SJSA1 (cell line): ENCODE results near the gene EEFSEC. TPM values are rescaled to one million over a fixed set of nuclear protein-coding genes. Genes with fewer than 3 reads are reported as not detected.

Experiments
- DNase-seq, 2 experiments: peaks; one replicate each; pipeline ENCODE4 v3.0.0-alpha.2; 2015 to 2020; ENCODE audit warnings: low spot score in 2 of 2, low read depth in 1 of 2
- H3K27ac ChIP-seq: fragments of 250-450 bp; sonication (Bioruptor Pico); 2 replicates; pipeline ENCODE4 v1.5.1; 2020; ENCODE audit warnings: mild to moderate bottlenecking, moderate library complexity
- H3K27me3 ChIP-seq: fragments of 250-450 bp; sonication (Bioruptor Pico); replicated peaks from 2 replicates; pipeline ENCODE4 v1.5.1; 2020; ENCODE audit warnings: mild to moderate bottlenecking, moderate library complexity
- H3K36me3 ChIP-seq: fragments of 250-450 bp; sonication (Bioruptor Pico); 2 replicates; pipeline ENCODE4 v1.5.1; 2020; ENCODE audit warnings: mild to moderate bottlenecking
- H3K4me1 ChIP-seq: fragments of 250-450 bp; sonication (Bioruptor Pico); replicated peaks from 2 replicates; pipeline ENCODE4 v1.6.1; 2021; ENCODE audit warnings: mild to moderate bottlenecking
- H3K4me3 ChIP-seq: fragments of 250-450 bp; sonication (Bioruptor Pico); 2 replicates; pipeline ENCODE4 v1.5.1; 2020; ENCODE audit warnings: mild to moderate bottlenecking
- H3K9me3 ChIP-seq: fragments of 250-450 bp; sonication (Bioruptor Pico); replicated peaks from 2 replicates; pipeline ENCODE4 v1.5.1; 2020; ENCODE audit warnings: mild to moderate bottlenecking
- total RNA-seq: library from RNA; depleted of rRNA; stranded (reverse); fragments of >200 nt; shearing (Covaris generic); gene quantifications from 2 replicates; pipeline ENCODE4 v1.2.3, GENCODE V29; 2014

EEFSEC gene
- total RNA-seq, 1 experiment from 2014 or later: 5.5 TPM

DNA sequence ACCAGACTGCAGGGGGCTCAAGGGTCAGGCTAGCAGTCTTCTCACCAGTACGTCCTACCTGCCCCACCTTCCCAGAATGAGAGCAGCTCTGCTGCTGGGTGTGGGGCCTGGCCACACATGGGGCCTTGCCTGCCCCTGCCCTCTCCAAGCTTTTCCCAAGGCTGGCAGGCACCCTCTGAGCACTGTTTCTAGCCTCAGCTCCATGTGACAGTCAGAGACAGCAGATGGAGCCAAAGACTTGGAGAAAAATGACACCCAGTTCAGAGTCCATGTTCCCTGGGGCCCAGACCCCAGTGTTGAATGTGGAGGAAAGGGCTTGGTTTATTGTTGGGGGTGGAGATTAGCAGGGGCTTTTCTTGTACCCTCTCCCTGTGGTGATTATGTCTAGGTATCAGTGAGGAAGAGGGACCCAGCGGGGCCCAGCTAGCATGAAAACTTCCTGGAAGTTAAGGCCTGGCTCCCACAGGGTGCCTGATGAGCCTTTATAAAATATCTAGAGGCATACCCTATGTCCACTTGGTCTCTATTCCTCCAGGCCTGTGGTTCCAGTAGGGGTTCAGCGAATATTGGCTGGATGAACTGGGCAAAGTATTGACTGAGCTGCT is 153.8 kb downstream of the EEFSEC start:
- no peak for DNase-seq

DNA sequence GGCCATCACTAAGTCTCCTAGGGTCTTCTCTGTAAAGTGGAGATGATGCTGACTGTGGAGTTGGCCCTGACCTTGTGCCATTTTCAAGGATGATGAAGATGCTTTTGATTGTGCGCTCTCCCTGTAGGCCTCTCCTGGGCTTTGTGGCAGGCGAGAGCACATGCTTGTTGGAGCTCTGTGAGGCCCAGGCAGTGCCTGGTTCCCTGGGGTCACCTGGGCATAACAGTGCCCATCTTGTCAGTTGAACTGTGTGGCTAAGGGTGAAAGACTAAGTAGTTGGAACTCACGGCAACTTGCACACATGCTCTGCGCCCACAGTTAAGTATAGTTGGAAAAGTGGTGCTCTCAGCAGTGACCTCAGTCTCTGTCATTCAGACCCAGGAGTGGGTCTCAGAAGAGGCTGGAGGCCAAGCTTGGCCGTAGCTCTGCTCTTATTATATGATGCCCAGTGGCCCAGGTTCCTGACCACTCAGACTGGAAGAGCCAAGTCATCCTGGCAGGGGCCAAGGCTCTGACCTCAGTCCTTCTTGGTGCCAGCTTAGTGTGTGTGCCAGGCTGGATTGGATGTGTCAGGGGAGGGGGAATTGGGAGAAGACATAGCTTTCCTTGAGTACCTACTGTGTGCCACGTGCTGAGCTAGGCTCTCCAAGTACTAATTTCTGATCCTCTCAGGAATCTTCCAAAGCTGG is 154.6 kb downstream of the EEFSEC start:
- Histone ChIP-seq H3K27me3 (no peaks in the 10 kb centered on the region), H3K4me1 (no peaks in the 10 kb centered on the region), H3K4me3 (no peak overlapping the region), H3K27ac (no peak overlapping the region), H3K9me3 (no peaks in the 10 kb centered on the region), H3K36me3 (no peaks in the 10 kb centered on the region)
- no peak for DNase-seq

More for the DNA sequence above, 153.8 kb downstream of the EEFSEC start:
- Histone ChIP-seq H3K36me3 (no peaks in the 10 kb centered on the region), H3K9me3 (no peaks in the 10 kb centered on the region), H3K4me3 (no peak overlapping the region), H3K27ac (no peak overlapping the region), H3K4me1 (no peaks in the 10 kb centered on the region), H3K27me3 (no peaks in the 10 kb centered on the region)

DNA sequence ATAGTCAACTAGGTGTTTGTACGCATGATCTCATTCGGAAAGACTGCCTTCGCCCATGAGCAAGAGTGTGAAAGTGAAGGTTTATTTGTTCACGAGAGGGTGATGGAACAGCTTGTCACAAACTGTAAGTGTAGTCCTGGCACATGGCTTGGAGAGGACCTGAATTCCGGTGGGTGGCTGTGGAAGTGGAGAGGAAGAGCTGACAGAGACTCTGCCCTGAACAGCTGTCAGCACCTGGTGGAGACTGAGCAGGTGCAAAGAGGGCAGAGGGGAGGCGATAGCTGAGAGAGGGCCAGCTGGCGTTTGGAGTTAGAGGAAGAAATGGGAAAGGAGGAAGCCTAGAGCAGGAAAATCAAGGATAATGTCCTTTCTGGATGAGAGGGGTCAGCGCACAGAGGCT is 155.7 kb downstream of the EEFSEC start:
- Histone ChIP-seq H3K27ac (no peak overlapping the region), H3K9me3 (no peaks in the 10 kb centered on the region), H3K36me3 (no peaks in the 10 kb centered on the region), H3K4me3 (no peak overlapping the region), H3K27me3 (no peaks in the 10 kb centered on the region), H3K4me1 (no peaks in the 10 kb centered on the region)
- no peak for DNase-seq

DNA sequence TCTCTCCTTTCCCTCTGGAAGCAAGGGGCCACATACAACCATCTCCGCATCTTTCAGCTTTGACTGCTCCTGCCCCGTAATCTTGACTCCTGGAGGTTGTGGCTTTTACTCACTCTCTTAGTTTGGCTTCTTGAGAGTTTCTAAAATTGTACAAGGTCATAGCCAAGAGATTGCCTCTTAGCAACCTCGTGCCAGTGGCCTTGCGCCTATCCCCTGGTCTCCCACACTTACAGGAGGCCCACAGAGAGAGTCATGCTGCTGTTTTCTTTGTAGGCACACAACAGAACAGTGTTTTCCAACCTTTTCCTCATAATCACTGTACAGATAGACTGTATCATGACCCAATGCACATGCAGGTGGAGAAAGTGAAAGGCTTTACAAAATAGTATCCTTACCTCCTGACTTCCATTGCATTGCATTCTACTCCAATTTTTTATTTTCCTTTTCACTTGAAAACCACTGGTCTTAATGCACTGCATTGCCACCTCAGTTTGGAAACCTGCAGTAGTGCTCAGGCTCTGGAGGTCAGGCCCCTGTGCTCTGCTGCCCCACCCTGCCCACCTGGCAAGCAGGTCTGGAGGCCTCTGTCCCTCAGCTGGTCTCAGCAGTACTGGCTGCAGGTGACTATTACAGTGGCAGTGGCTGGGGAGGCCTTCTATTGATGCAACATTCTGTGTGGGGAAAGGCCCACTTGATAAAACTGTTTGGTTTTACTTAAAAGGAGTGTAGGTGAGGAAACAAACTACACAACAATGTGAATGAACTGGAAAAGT is 157.2 kb downstream of the EEFSEC start:
- no peaks in the 10 kb centered on the region for H3K9me3 ChIP-seq
- H3K27ac ChIP-seq: no peak overlapping the region
- no peaks in the 10 kb centered on the region for H3K27me3 ChIP-seq
- H3K4me1 ChIP-seq: no peaks in the 10 kb centered on the region
- no peak for DNase-seq
- no peaks in the 10 kb centered on the region for H3K36me3 ChIP-seq
- no peak overlapping the region for H3K4me3 ChIP-seq

DNA sequence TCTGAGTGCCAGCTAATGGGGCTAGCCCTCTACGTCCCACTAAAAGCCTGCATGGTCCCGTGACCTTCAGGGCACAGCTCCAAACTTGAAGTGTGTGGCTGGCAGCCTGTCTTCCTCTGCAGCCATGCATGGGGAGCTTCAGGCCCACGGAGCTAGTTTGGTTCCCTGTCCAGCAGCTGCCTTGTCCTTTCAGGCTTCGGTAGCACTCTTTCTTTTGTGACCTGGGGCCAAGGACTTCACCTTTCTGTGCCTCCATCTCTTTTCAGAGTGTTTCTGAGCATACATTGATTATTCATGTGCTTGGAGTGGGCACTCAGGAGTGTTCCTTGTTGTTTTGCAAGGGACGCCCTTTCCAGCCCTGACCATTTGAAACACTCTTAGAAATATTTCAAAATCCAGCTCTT is 158.2 kb downstream of the EEFSEC start:
- Histone ChIP-seq H3K9me3 (no peaks in the 10 kb centered on the region), H3K4me3 (no peak overlapping the region), H3K27ac (no peak overlapping the region), H3K27me3 (no peaks in the 10 kb centered on the region), H3K4me1 (no peaks in the 10 kb centered on the region), H3K36me3 (no peaks in the 10 kb centered on the region)
- DNase-seq: no peak

DNA sequence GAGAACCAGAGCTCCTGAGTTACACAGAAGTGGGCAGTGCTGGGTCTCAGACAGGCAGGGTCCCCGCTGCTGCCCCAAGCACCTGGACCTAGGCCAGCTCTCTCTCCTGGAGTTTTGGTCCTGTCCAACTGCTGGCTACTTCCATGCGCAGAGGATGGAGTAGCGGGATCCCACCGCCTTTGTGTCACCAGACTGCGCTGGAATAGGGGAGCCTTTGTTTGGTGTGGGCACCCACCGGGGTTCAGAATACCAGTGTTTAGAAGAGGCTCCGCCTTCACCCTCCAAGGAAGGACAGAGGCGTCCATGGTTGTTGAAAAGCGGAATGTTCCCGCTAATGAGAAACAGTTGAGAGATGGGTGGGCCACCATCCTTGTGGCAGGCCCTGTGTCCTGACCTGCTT is 159.0 kb downstream of the EEFSEC start:
- H3K27ac ChIP-seq: no peak overlapping the region
- H3K36me3 ChIP-seq: no peaks in the 10 kb centered on the region
- H3K4me1 ChIP-seq: no peaks in the 10 kb centered on the region
- no peak overlapping the region for H3K4me3 ChIP-seq
- DNase-seq: no peak
- H3K27me3 ChIP-seq: no peaks in the 10 kb centered on the region
- no peaks in the 10 kb centered on the region for H3K9me3 ChIP-seq

DNA sequence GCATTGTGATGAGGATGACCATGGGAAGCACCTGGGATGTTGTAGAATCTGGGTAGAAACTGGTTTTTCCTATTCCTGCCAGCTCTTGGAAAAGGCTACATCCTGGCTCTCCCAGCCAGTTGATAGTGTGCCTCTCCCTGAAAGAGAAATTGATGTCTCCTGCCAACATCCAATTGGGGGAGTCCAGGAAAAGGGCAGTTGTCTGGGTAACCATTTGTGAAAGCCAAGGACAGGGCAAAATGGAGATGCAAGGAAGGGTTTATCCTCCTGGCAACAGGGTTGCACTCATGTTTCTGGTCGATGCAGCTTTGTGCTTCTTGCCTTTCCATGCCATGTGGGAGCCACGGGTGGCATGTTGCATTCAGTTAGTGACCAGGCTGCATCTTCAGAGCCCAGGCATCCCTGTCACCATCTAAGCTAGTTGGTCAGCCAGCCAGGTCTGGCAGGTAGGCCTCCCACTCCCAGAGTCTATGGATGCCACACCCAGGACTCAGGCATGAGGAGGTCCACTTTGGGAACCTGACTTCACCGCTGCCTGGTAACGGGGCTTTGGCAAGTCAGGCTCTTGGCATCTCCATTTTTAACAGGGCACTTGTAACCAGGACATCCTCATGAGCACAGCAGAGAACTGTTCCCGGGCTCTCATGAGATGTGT is 159.9 kb downstream of the EEFSEC start:
- no peak for DNase-seq
- H3K9me3 ChIP-seq: no peaks in the 10 kb centered on the region

DNA sequence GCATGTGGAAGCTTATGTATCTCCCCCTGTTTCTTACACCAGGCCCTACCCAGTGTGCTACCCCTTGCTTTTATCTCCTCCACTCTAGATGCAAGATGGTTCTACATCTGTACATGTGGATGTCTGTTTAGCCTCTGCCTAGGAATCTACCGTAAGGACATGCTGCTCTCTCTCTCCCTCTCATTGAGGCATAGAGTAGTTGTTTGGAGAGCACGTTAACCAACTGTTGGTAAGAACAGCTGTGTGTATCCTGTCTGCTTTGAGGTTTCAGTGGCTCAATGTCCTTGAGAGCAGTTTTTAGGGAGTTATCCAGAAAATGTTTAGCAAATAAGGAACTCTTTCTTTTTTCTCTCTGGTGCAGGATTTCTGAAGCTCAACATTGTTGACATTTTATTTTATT is 160.7 kb downstream of the EEFSEC start:
- no peak for DNase-seq

More for the DNA sequence above, 159.9 kb downstream of the EEFSEC start:
- no peaks in the 10 kb centered on the region for H3K27me3 ChIP-seq
- no peaks in the 10 kb centered on the region for H3K36me3 ChIP-seq
- H3K4me3 ChIP-seq: no peak overlapping the region
- H3K27ac ChIP-seq: no peak overlapping the region
- no peaks in the 10 kb centered on the region for H3K4me1 ChIP-seq

DNA sequence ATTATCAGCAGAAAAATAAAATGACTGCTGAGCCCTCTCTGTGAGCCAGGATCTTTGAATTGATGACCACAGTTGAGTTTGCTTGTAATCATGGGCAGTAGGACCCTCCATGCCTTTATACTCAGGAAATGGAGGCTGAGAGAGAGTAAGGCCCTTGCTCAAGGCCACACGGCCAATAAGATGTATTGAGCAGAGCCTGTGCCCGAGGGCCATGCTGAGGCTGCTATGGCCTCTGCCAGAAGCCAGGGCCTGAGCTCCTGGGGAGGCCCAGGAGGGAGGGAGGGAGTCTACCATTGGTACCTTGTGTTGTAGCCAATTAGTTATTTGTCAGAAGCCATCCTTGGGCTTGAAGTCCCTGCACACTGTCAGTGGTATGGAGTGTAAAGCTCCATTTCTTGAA is 162.0 kb downstream of the EEFSEC start:
- H3K27me3 ChIP-seq: no peaks in the 10 kb centered on the region
- no peak overlapping the region for H3K27ac ChIP-seq
- H3K9me3 ChIP-seq: no peaks in the 10 kb centered on the region
- H3K4me3 ChIP-seq: no peak overlapping the region
- H3K4me1 ChIP-seq: no peaks in the 10 kb centered on the region
- no peak for DNase-seq
- no peaks in the 10 kb centered on the region for H3K36me3 ChIP-seq

More for the DNA sequence above, 160.7 kb downstream of the EEFSEC start:
- Histone ChIP-seq H3K27me3 (no peaks in the 10 kb centered on the region), H3K4me3 (no peak overlapping the region), H3K27ac (no peak overlapping the region), H3K36me3 (no peaks in the 10 kb centered on the region), H3K9me3 (no peaks in the 10 kb centered on the region), H3K4me1 (no peaks in the 10 kb centered on the region)

DNA sequence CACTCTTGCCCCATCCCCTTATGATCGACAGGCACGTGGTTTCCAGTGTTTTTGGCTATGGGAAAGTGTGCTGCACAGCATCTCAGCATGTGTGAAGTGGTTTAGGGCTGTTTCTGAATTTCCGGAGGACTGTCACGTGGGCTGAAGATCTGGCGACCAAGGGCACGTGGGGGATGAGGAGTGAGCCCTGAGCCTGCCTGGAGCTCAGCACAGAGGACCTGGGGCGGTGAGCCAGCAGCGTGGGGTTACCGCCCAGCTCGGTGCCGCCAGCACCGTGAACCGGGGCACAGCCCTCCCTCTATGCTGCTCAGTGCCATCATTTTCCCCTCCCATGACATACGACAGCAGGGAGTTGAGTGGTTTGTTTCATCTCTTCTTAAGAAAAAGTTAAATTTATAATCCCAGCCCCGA is 163.2 kb downstream of the EEFSEC start:
- H3K9me3 ChIP-seq: no peaks in the 10 kb centered on the region
- no peaks in the 10 kb centered on the region for H3K36me3 ChIP-seq
- H3K27ac ChIP-seq: no peak overlapping the region
- no peaks in the 10 kb centered on the region for H3K4me1 ChIP-seq
- no peak overlapping the region for H3K4me3 ChIP-seq
- no peaks in the 10 kb centered on the region for H3K27me3 ChIP-seq
- peak in 1 of 2 experiments; percentile 16 for DNase-seq

DNA sequence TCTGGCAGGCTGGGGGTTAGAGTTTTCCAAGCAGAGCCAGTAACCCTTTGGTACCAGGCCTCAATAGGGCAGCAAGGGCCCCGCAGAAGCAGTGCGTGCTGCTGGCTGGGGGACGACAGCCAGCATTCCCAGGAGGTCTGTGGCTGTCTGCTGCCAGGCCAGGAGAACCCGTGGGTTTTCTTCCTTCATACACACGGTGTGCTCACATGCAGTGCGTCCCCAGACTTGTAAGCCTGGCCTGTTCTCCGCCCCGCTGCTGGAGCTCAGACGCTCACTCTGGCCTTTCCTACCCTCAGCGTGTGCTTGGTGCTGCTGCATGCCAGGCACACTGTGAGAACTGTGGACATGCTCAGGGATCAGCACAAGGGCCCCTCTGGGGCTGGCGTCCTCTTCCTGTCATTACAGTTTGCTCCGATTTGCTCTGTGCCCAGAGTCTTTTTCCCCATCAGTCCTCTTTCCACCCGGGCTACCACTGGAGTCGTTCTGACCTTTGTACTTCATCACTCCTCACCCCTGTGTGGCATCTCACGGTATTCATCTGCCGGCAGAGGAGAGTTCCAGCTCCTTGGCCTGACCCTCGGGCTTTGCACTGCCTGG is 163.9 kb downstream of the EEFSEC start:
- no peaks in the 10 kb centered on the region for H3K4me1 ChIP-seq
- H3K4me3 ChIP-seq: no peak overlapping the region
- DNase-seq: peak in 1 of 2 experiments; percentile 23
- no peaks in the 10 kb centered on the region for H3K36me3 ChIP-seq
- H3K9me3 ChIP-seq: no peaks in the 10 kb centered on the region
- no peak overlapping the region for H3K27ac ChIP-seq
- H3K27me3 ChIP-seq: no peaks in the 10 kb centered on the region

DNA sequence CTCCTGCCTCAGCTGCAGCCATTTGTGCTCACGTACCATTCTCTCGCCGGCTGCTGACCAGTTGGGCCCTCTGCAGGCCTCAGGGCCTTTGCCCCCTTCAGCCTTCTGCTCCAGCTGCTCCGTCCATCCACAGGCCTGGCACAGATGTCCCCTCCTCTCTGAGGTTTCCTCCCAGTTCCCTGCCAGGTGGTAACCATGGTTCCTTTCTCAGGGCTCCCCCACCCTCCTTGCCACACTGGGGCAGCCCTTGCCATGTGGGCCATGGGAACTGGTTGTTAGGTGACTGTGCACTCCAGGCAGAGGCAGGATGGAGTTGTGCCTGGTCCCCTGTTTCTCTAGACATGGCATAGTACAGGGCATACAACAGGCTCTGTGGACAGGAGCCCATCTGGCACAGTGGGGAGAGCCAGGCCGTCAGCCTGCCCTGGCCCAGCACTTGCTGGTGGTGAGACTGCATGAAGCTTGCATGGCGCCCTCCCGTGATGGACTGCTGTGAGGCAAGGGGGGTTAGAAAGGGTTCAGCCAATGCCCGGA is 164.5 kb downstream of the EEFSEC start:
- no peaks in the 10 kb centered on the region for H3K27me3 ChIP-seq
- no peak overlapping the region for H3K4me3 ChIP-seq
- DNase-seq: peak in 1 of 2 experiments; percentile 28
- no peaks in the 10 kb centered on the region for H3K9me3 ChIP-seq
- no peaks in the 10 kb centered on the region for H3K36me3 ChIP-seq
- H3K4me1 ChIP-seq: no peaks in the 10 kb centered on the region
- no peak overlapping the region for H3K27ac ChIP-seq

DNA sequence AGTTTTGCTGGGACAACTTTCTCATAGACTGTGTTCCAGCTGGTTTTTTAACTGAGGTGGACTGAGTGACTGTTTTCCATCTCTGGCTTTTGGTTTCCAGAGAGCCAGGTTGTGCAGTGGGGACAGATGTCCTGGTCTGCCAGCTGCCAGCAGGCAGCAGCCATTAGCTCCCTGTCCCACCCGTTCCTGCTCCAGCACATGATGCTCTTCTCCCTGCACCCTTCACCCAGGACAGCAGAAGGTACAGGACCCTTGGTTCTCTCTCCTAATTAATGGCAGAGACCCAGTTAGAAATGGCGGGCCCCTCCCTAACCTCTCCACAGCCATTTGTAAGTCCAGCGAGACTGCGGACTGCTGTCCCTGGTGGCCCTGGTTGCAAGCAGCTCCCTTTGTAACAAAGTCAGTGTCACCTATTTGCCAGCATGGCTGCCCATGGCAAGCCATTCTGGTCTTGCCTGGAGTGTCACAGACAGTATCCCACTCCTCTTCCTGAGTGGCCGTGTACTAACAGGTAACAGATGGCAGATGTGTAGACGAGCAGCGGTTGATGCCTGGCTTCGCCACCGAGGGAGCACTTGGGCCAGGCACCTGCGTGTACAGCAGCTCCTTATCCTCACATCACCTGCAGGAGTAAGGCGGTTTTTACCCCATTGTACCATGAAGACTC is 165.1 kb downstream of the EEFSEC start:
- Histone ChIP-seq H3K27ac (no peak overlapping the region), H3K9me3 (no peaks in the 10 kb centered on the region), H3K27me3 (no peaks in the 10 kb centered on the region), H3K36me3 (no peaks in the 10 kb centered on the region), H3K4me1 (no peaks in the 10 kb centered on the region), H3K4me3 (no peak overlapping the region)
- peak in 1 of 2 experiments; percentile 30 for DNase-seq
